ENCODE results near the gene CD58. TPM values are rescaled to one million over a fixed set of nuclear protein-coding genes. Genes with fewer than 3 reads are reported as not detected.

The CD58 gene
- total and polyA plus RNA-seq, 3 experiments from 2014 or later, result 29.9 to 49.1 (median 30.7) TPM

DNA sequence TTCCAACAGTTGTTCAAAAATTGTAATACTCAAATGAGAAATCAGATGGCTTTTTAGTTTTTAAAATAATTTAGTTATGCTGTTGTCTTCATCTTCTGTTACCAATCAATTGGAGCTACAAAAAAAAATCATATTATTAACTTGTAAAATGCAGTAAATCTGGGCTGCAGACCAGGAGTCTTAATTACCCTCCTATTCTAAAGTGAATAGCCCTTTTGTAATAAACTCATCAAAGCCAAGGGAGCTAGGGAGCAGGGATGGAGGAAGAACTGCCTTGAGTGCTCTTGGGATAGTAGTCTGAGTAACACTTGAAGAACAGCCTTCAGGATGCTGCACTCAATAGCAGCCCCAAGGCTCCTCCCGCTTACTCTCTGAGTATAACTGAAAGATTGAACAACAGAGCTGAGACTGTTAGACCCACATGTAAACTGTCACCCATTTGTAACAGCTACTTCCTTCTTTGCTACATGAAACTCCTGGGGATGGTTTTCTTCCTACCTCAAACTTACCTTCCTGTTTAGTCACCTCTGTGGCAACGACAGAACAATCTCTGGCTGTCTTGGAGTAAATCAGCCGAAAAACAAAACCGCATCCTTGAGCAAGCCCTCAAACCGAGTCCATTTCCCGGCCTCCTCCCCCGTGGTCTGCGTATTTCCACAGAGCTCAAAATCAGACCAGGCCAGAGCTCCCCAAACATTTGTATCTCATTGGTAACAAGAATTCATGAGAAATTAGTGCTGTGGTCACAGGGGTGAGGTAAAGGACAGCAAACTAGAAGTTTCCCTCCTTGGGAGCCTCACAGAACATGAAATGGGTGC lies 55.9 kb downstream of the CD58 start:
- H3K27ac ChIP-seq (ENCODE audit: low read depth, low read length), result peak overlapping the region; percentile 77
- ChIA-PET CTCF (interaction anchor here (0.8 to 3.8 kb wide), 9 partner anchors 11 to 376 kb away, joined by 3 to 21 read pairs (median 5); partner anchors contain the start of gene CD58), POLR2A (interaction anchor here (0.8 to 2.8 kb wide), 3 partner anchors 11 to 55 kb away, joined by 3 to 20 read pairs (median 6); no protein-coding TSS in a partner anchor)
- H3K9me3 Mint-ChIP-seq, result peaks cover 0 to 2% (median 0%) of the 10 kb centered on the region in 5 donors
- H3K27ac Mint-ChIP-seq, result peak overlapping the region; percentile 91 to 100 (median 99)
- peaks cover 35% of the 10 kb centered on the region for H3K4me1 ChIP-seq (ENCODE audit: insufficient read depth, low read length)
- peak; percentile 37 to 77 (median 59) for DNase-seq
- H3K4me1 Mint-ChIP-seq, result peaks cover 57 to 75% (median 74%) of the 10 kb centered on the region in 3 donors
- peak overlapping the region; percentile 37 to 91 (median 75) for H3K4me3 Mint-ChIP-seq
- H3K9me3 ChIP-seq (ENCODE audit: low read length), result no peaks in the 10 kb centered on the region
- peak overlapping the region; percentile 10 for H3K4me3 ChIP-seq (ENCODE audit: low read length)
- H3K36me3 ChIP-seq (ENCODE audit: insufficient read depth, low read length), result no peaks in the 10 kb centered on the region
- H3K27me3 Mint-ChIP-seq, result no peaks in the 10 kb centered on the region
- H3K36me3 Mint-ChIP-seq, result peaks cover 4 to 10% (median 4%) of the 10 kb centered on the region in 3 donors
- H3K27me3 ChIP-seq (ENCODE audit: insufficient read depth, low read length, poor library complexity, severe bottlenecking), result no peaks in the 10 kb centered on the region

DNA sequence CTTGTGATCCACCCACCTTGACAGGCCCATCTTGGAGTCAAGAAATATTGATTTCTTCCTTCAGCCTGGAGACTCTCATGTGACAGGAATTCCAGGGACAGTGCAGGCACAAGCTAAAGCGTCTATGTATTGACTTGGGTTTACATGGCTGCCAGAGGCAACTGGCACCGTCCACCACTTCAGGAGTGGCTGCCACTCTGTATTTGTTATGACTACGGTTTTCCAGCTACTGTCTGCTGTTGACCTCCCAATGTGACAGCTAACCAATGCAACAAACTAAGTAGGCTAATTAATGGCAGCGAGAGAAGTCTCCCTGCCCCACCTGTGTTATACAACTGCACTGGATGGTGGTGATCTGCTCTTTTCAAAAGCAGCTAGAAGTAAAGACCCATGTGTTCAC lies 56.9 kb downstream of the CD58 start:
- peaks cover 0 to 2% (median 0%) of the 10 kb centered on the region in 5 donors for H3K9me3 Mint-ChIP-seq
- H3K4me3 Mint-ChIP-seq, result peak overlapping the region in 5 of 7 donors; percentile 12 to 51 (median 19)
- Histone ChIP-seq H3K27ac (ENCODE audit: low read depth, low read length) (peak overlapping the region; percentile 77), H3K36me3 (ENCODE audit: insufficient read depth, low read length) (no peaks in the 10 kb centered on the region), H3K9me3 (ENCODE audit: low read length) (no peaks in the 10 kb centered on the region), H3K4me3 (ENCODE audit: low read length) (no peak overlapping the region), H3K27me3 (ENCODE audit: insufficient read depth, low read length, poor library complexity, severe bottlenecking) (no peaks in the 10 kb centered on the region), H3K4me1 (ENCODE audit: insufficient read depth, low read length) (peaks cover 40% of the 10 kb centered on the region)
- H3K4me1 Mint-ChIP-seq, result peaks cover 63 to 83% (median 82%) of the 10 kb centered on the region in 3 donors
- peaks cover 3 to 9% (median 4%) of the 10 kb centered on the region in 3 donors for H3K36me3 Mint-ChIP-seq
- no peak for DNase-seq
- H3K27ac Mint-ChIP-seq, result peak overlapping the region; percentile 76 to 100 (median 97)
- no peaks in the 10 kb centered on the region for H3K27me3 Mint-ChIP-seq
- POLR2A ChIA-PET, result interaction anchor here (2.8 kb wide), 1 partner anchor 10 kb away, joined by 20 read pairs; no protein-coding TSS in a partner anchor
- CTCF ChIA-PET, result interaction anchor here (1.1 to 3.8 kb wide), 6 partner anchors 10 to 375 kb away, joined by 3 to 21 read pairs (median 8); partner anchors contain the start of gene CD58

DNA sequence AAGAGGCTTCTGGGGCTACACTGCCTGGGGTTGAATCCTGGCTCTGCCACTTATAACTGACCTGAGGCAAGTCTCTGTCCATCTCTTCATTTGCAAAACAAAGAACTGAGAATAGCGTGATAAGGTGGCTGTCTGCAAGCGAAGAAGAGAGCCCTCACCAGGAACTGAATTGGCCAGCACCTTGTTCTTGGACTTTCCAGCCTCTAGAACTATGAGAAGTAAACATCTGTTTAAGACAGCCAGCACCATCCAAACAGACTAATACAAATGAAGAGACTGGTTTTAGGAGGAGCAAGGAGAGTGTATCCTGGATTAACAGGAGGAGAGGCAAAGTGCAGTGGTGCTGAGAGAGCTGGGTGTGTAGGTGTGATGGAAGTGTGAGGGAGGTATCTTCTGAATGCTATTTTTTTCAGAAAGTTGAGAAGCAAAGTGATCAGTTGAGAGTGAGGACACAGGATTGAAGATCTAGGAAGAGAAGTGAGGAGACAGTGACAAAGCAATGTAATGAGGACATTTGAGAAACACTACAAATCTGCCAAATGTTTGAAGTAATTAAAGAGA lies 59.3 kb downstream of the CD58 start:
- no peaks in the 10 kb centered on the region for H3K36me3 ChIP-seq (ENCODE audit: insufficient read depth, low read length)
- peak overlapping the region; percentile 64 to 96 (median 90) for H3K27ac Mint-ChIP-seq
- peaks cover 67 to 81% (median 80%) of the 10 kb centered on the region in 3 donors for H3K4me1 Mint-ChIP-seq
- H3K27me3 Mint-ChIP-seq, result no peaks in the 10 kb centered on the region
- H3K27ac ChIP-seq (ENCODE audit: low read depth, low read length), result no peak overlapping the region
- no peaks in the 10 kb centered on the region for H3K9me3 ChIP-seq (ENCODE audit: low read length)
- H3K36me3 Mint-ChIP-seq, result peaks cover 1 to 9% (median 4%) of the 10 kb centered on the region in 3 donors
- H3K4me1 ChIP-seq (ENCODE audit: insufficient read depth, low read length), result peaks cover 47% of the 10 kb centered on the region
- H3K4me3 ChIP-seq (ENCODE audit: low read length), result no peak overlapping the region
- no peaks in the 10 kb centered on the region for H3K27me3 ChIP-seq (ENCODE audit: insufficient read depth, low read length, poor library complexity, severe bottlenecking)
- peaks cover 0 to 2% (median 0%) of the 10 kb centered on the region in 5 donors for H3K9me3 Mint-ChIP-seq
- POLR2A ChIA-PET, result interaction anchor here (0.6 kb wide), 1 partner anchor 405 kb away, joined by 3 read pairs; no protein-coding TSS in a partner anchor
- no peak for DNase-seq
- CTCF ChIA-PET, result no interaction called here
- peak overlapping the region in 3 of 7 donors; percentile 16 to 67 (median 38) for H3K4me3 Mint-ChIP-seq

DNA sequence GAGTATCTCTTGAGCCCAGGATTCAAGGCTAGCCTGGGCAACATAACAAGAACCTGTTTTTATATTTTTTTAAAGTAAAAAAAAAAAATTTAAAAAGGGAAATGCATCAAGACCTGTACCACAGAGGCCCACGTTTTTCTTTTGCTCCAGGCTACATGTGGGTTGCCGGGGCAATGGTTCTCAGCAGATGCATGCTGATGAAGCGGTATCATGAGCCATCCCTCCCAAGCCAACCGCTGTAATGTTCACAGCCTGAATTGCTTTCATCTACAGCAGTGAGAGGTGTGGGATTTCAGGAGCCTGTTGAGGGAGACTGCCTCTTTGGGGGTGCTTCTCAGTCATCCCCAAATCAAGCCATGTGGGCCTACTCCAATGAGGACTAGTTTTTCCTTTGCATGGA lies 60.5 kb downstream of the CD58 start:
- H3K27ac ChIP-seq (ENCODE audit: low read depth, low read length), result no peak overlapping the region
- H3K27ac Mint-ChIP-seq, result peak overlapping the region in 3 of 8 donors; percentile 38 to 94 (median 88)
- POLR2A ChIA-PET, result no interaction called here
- H3K36me3 ChIP-seq (ENCODE audit: insufficient read depth, low read length), result no peaks in the 10 kb centered on the region
- CTCF ChIA-PET, result no interaction called here
- no peaks in the 10 kb centered on the region for H3K9me3 ChIP-seq (ENCODE audit: low read length)
- no peak for DNase-seq
- no peaks in the 10 kb centered on the region for H3K27me3 ChIP-seq (ENCODE audit: insufficient read depth, low read length, poor library complexity, severe bottlenecking)
- H3K4me3 Mint-ChIP-seq, result no peak overlapping the region
- H3K4me1 ChIP-seq (ENCODE audit: insufficient read depth, low read length), result peaks cover 43% of the 10 kb centered on the region
- peaks cover 1 to 9% (median 4%) of the 10 kb centered on the region in 3 donors for H3K36me3 Mint-ChIP-seq
- no peak overlapping the region for H3K4me3 ChIP-seq (ENCODE audit: low read length)
- H3K27me3 Mint-ChIP-seq, result no peaks in the 10 kb centered on the region
- peaks cover 59 to 81% (median 76%) of the 10 kb centered on the region in 3 donors for H3K4me1 Mint-ChIP-seq
- H3K9me3 Mint-ChIP-seq, result peaks cover 0 to 2% (median 0%) of the 10 kb centered on the region in 5 donors

DNA sequence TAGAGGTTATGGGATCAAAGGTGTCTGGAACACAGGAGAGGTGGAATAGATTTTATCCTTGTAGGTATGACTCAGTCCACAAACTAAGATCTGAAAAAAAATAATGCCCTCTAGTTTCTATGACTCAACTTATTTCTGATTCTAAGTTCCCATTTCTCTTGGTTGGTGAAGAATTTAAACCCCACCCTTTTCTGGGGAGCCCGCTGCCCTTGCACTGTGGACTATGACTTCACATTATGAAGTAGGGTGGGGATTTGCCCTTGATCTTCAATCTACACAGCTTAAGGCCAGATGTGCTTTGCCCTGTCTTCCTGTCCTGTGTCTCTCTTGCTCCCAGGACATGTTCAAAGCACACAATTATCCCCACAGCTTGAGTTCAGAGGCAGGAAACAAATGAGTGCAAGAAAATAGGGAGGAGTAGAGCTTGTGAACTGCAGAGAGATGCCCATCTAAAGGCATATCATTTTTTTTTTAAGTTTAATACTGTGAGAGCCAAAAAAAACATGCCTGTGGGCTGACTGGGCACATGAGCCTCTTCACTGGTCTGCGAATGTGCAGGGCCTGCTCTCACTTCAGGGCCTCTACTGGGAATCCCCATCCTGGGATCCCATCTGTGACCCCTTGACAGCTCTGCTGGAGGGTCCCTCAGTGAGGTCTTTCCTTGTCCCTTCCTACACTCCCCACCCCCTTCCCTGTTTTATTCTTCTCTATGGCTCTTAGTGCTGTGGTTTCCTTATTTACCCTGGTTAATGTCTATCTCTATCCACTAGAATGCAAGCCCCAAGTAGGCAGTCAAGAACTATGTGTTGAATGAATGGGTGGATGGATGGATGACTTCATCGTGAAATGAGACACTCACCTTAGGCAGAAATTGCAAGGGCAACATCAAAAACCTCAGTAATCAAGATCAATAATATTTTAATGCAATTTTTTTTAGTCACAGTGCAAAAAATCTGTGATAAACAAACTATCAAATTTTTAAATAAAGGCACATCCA lies 61.5 kb downstream of the CD58 start:
- H3K27ac Mint-ChIP-seq, result peak overlapping the region; percentile 45 to 89 (median 82)
- ChIA-PET POLR2A (no interaction called here), CTCF (interaction anchor here (1.0 kb wide), 1 partner anchor 24 kb away, joined by 4 read pairs; no protein-coding TSS in a partner anchor)
- H3K27ac ChIP-seq (ENCODE audit: low read depth, low read length), result peak overlapping the region; percentile 32
- H3K4me3 Mint-ChIP-seq, result peak overlapping the region in 1 of 7 donors; percentile 15
- peaks cover 43% of the 10 kb centered on the region for H3K4me1 ChIP-seq (ENCODE audit: insufficient read depth, low read length)
- peaks cover 1 to 9% (median 4%) of the 10 kb centered on the region in 3 donors for H3K36me3 Mint-ChIP-seq
- peaks cover 59 to 81% (median 76%) of the 10 kb centered on the region in 3 donors for H3K4me1 Mint-ChIP-seq
- no peaks in the 10 kb centered on the region for H3K27me3 Mint-ChIP-seq
- H3K4me3 ChIP-seq (ENCODE audit: low read length), result no peak overlapping the region
- peaks cover 0 to 2% (median 0%) of the 10 kb centered on the region in 5 donors for H3K9me3 Mint-ChIP-seq
- H3K36me3 ChIP-seq (ENCODE audit: insufficient read depth, low read length), result no peaks in the 10 kb centered on the region
- no peak for DNase-seq
- H3K27me3 ChIP-seq (ENCODE audit: insufficient read depth, low read length, poor library complexity, severe bottlenecking), result no peaks in the 10 kb centered on the region
- no peaks in the 10 kb centered on the region for H3K9me3 ChIP-seq (ENCODE audit: low read length)

DNA sequence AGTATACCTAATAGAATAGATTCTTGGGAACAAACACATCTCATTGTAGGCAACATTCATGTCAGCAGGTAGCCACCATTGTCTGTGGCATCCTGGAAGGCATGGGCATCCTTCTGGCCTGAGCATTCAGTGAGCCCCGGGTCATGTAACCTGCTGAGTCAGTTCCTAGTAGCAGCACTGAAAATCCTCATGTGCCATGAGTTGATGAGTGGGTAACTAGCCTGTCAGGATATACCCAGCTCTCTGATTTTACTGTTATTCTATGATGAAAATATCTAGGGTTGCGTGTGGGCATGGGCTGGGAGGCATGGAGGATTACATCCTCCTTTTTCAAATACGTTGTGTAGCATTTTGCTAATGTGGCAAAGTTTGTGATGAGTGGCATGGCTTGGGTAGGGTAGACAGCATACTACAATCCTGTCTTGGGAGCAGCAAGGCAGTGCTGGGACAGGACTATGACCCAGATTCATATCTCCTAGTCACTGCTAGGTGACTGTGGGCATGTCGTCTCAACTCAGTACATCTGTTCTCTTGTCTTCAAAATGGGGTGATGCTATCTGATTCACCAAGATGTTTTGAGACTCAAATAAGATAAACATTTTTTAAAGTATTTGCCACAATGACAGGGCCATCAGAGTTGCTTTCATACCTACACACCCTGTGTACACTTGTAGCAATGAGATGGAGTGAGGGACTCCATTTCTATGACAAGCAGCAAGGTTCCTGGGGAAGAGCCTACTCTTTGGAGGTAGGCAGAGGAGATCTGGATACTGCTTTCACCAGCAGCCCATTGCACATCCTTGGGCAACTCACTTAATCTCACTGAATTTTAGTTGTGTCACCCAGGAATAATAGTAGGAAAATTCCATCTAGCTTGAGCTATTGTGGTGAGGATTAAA lies 62.5 kb downstream of the CD58 start:
- H3K27me3 ChIP-seq (ENCODE audit: insufficient read depth, low read length, poor library complexity, severe bottlenecking), result no peaks in the 10 kb centered on the region
- peaks cover 1 to 9% (median 4%) of the 10 kb centered on the region in 3 donors for H3K36me3 Mint-ChIP-seq
- H3K4me1 Mint-ChIP-seq, result peaks cover 62 to 82% (median 77%) of the 10 kb centered on the region in 3 donors
- peaks cover 0 to 2% (median 0%) of the 10 kb centered on the region in 5 donors for H3K9me3 Mint-ChIP-seq
- H3K27me3 Mint-ChIP-seq, result no peaks in the 10 kb centered on the region
- ChIA-PET POLR2A (no interaction called here), CTCF (interaction anchor here (1.0 to 1.2 kb wide), 3 partner anchors 23 to 370 kb away, joined by 3 to 4 read pairs (median 3); no protein-coding TSS in a partner anchor)
- H3K36me3 ChIP-seq (ENCODE audit: insufficient read depth, low read length), result no peaks in the 10 kb centered on the region
- no peak overlapping the region for H3K4me3 Mint-ChIP-seq
- peak overlapping the region; percentile 44 to 89 (median 82) for H3K27ac Mint-ChIP-seq
- H3K27ac ChIP-seq (ENCODE audit: low read depth, low read length), result no peak overlapping the region
- no peaks in the 10 kb centered on the region for H3K9me3 ChIP-seq (ENCODE audit: low read length)
- no peak overlapping the region for H3K4me3 ChIP-seq (ENCODE audit: low read length)
- peaks cover 43% of the 10 kb centered on the region for H3K4me1 ChIP-seq (ENCODE audit: insufficient read depth, low read length)
- DNase-seq, result no peak

All from CD8-positive, alpha-beta memory T cell (primary cell).